ENCODE measurements around the gene CACNA1G.

Gene CACNA1G

GRCh38 chr17:50533720-50534148 is 26.8 kb upstream of the CACNA1G start:
- peak; percentile 49 for DNase-seq (ENCODE audit: low spot score)

GRCh38 chr17:50534222-50534978 is 26.1 kb upstream of the CACNA1G start:
- DNase-seq (ENCODE audit: low spot score) = peak; percentile 25

GRCh38 chr17:50534979-50535326 is 25.6 kb upstream of the CACNA1G start:
- DNase-seq (ENCODE audit: low spot score) = no peak

- DNase-seq (ENCODE audit: low spot score) = no peak
Measured at GRCh38 chr17:50535407-50535806, 25.1 kb upstream of the CACNA1G start.

GRCh38 chr17:50536683-50537646 is 23.6 kb upstream of the CACNA1G start:
- DNase-seq (ENCODE audit: low spot score) = no peak

GRCh38 chr17:50537721-50538548 is 22.6 kb upstream of the CACNA1G start:
- DNase-seq (ENCODE audit: low spot score) = no peak

GRCh38 chr17:50538549-50539410 is 21.7 kb upstream of the CACNA1G start:
- DNase-seq (ENCODE audit: low spot score) = no peak

- no peak for DNase-seq (ENCODE audit: low spot score)
Measured at GRCh38 chr17:50539762-50540559, 20.6 kb upstream of the CACNA1G start.

GRCh38 chr17:50540560-50541401 is 19.7 kb upstream of the CACNA1G start:
- no peak for DNase-seq (ENCODE audit: low spot score)

GRCh38 chr17:50541402-50541715 is 19.2 kb upstream of the CACNA1G start:
- DNase-seq (ENCODE audit: low spot score) = no peak

GRCh38 chr17:50541716-50542688 is 18.5 kb upstream of the CACNA1G start:
- DNase-seq (ENCODE audit: low spot score) = peak; percentile 100

- DNase-seq (ENCODE audit: low spot score) = no peak
Measured at GRCh38 chr17:50542795-50543774, 17.4 kb upstream of the CACNA1G start.

GRCh38 chr17:50544516-50544915 is 16.0 kb upstream of the CACNA1G start:
- no peak for DNase-seq (ENCODE audit: low spot score)

GRCh38 chr17:50545311-50545710 is 15.2 kb upstream of the CACNA1G start:
- DNase-seq (ENCODE audit: low spot score) = no peak

GRCh38 chr17:50546701-50547034 is 13.8 kb upstream of the CACNA1G start:
- DNase-seq (ENCODE audit: low spot score) = no peak

- peak; percentile 95 for DNase-seq (ENCODE audit: low spot score)
Measured at GRCh38 chr17:50547035-50547735, 13.3 kb upstream of the CACNA1G start, which contains the start of gene SPATA20. Gene SPATA20, plus strand, starts transcription at chr17:50547174. Its CDS starts 35 bp downstream, at chr17:50547209.

- peak; percentile 44 for DNase-seq (ENCODE audit: low spot score)
Measured at GRCh38 chr17:50547736-50548083, 12.8 kb upstream of the CACNA1G start.

Data from GM03348 (cell line).